HepG2 (cell line): Measurements from ENCODE around the gene TANGO2. TPM values are rescaled to one million over a fixed set of nuclear protein-coding genes. Genes with fewer than 3 reads are reported as not detected.

Source experiments
- ATAC-seq: fragments of 200-7000 bp; cut with Tn5 transposase; 3 replicates; pipeline ENCODE4 v1.9.1; 2020; ENCODE audit warnings: mild to moderate bottlenecking, moderate library complexity
- BruUV-seq: library from RNA; stranded (reverse); fragments of 400-500 nt; replicated peaks from 2 replicates; lab custom pipeline; 2021; lab: Mats Ljungman, UMichigan
- CTCF ChIA-PET: fragments of 300-600 bp; formaldehyde crosslinking; extraction: SDS; loops from one replicate; lab custom pipeline; 2021; ENCODE audit warnings: low total read pairs, inconsistent platforms, low intra/inter-chr PET ratio; lab: Yijun Ruan, JAX
- POLR2A ChIA-PET: fragments of 350-600 bp; sonication (Branson Sonifier 250); formaldehyde crosslinking; loops from one replicate; lab custom pipeline; 2020; ENCODE audit warnings: antibody characterized with exemption, inconsistent platforms; lab: Yijun Ruan, JAX
- DNase-seq: peaks from one replicate; pipeline ENCODE4 v3.0.0-alpha.2; 2015; ENCODE audit warnings: low spot score
- FAIRE-seq: peaks from 3 replicates; lab custom pipeline; 2011; peaks lifted over from hg19 to GRCh38; lab: Jason Lieb, UNC
- H2AFZ ChIP-seq: one replicate; pipeline ENCODE4 v1.6.1; 2011; ENCODE audit warnings: low read length, inconsistent platforms
- H3K27ac ChIP-seq: fragments of 300-600 bp; 3 replicates; pipeline ENCODE4 v1.8.0; 2011; ENCODE audit warnings: mixed run types, mild to moderate bottlenecking, mixed read lengths, low read length, inconsistent platforms; ENCODE audit not compliant: insufficient read depth; ENCODE audit errors: extremely low read length
- H3K27me3 ChIP-seq, 2 experiments: fragments of 200-600 bp in 1 of 2; 2 replicates in 1 of 2; 3 replicates in 1 of 2; pipeline versions ENCODE4 v1.6.0 to v1.8.0; 2011; ENCODE audit warnings: low read length in 2 of 2, mild to moderate bottlenecking in 2 of 2, moderate library complexity in 2 of 2, inconsistent platforms in 1 of 2; ENCODE audit not compliant: insufficient read depth in 2 of 2, control insufficient read depth in 1 of 2
- H3K36me3 ChIP-seq, 2 experiments: fragments of 200-600 bp in 1 of 2; replicated peaks in 1 of 2; 2 replicates in 1 of 2; 3 replicates in 1 of 2; pipeline versions ENCODE4 v1.5.1 to v1.8.0; 2011; ENCODE audit warnings: low read length in 2 of 2, inconsistent platforms in 1 of 2; ENCODE audit not compliant: insufficient read depth in 2 of 2, control insufficient read depth in 1 of 2
- H3K4me1 ChIP-seq: 2 replicates; pipeline ENCODE4 v1.5.1; 2012; ENCODE audit warnings: low read length, inconsistent platforms; ENCODE audit not compliant: insufficient read depth
- H3K4me2 ChIP-seq: 2 replicates; pipeline ENCODE4 v1.6.0; 2011; ENCODE audit warnings: low read depth, low read length, inconsistent platforms
- H3K4me3 ChIP-seq, 3 experiments: fragments of 200-600 bp in 1 of 3; sonication (generic), shearing (Covaris generic) in 1 of 3; replicated peaks in 1 of 3; 2 replicates each; pipeline ENCODE4 v1.5.1; 2011 to 2016; ENCODE audit warnings: low read length in 3 of 3, inconsistent platforms in 2 of 3, low read depth in 2 of 3, mild to moderate bottlenecking in 2 of 3, control low read depth in 1 of 3, mixed read lengths in 1 of 3; ENCODE audit not compliant: insufficient read depth in 1 of 3
- H3K79me2 ChIP-seq: one replicate; pipeline ENCODE4 v1.6.1; 2011; ENCODE audit warnings: low read length, inconsistent platforms; ENCODE audit not compliant: insufficient read depth
- H3K9ac ChIP-seq: 2 replicates; pipeline ENCODE4 v1.6.0; 2011; ENCODE audit warnings: mild to moderate bottlenecking, low read depth, low read length, inconsistent platforms; ENCODE audit not compliant: insufficient read depth
- H3K9me3 ChIP-seq: 2 replicates; pipeline ENCODE4 v1.5.1; 2012; ENCODE audit warnings: mild to moderate bottlenecking, low read length
- H4K20me1 ChIP-seq: 2 replicates; pipeline ENCODE4 v1.6.0; 2011; ENCODE audit warnings: inconsistent platforms, mild to moderate bottlenecking, low read length, moderate library complexity; ENCODE audit not compliant: insufficient read depth
- ESRRA ChIP-seq: sonication (generic); formaldehyde crosslinking; IDR thresholded peaks from 2 replicates; pipeline ENCODE4 v1.5.1; 2020; ENCODE audit warnings: mild to moderate bottlenecking, low read depth, missing genetic modification reagents
- HOXD1 ChIP-seq: sonication (generic); formaldehyde crosslinking; IDR thresholded peaks from 2 replicates; pipeline ENCODE4 v1.5.0; 2020; ENCODE audit warnings: missing genetic modification reagents
- NR2F2 ChIP-seq: IDR thresholded peaks from 2 replicates; pipeline ENCODE4 v1.6.1; 2012; ENCODE audit warnings: low read depth, inconsistent platforms, borderline replicate concordance
- PHF21A ChIP-seq: sonication (generic); formaldehyde crosslinking; IDR thresholded peaks from 2 replicates; pipeline ENCODE4 v1.5.0; 2020; ENCODE audit warnings: mild to moderate bottlenecking, missing genetic modification reagents
- ZFY ChIP-seq: sonication (generic); formaldehyde crosslinking; IDR thresholded peaks from 2 replicates; pipeline ENCODE4 v1.4.0; 2020; ENCODE audit warnings: missing genetic modification reagents
- ZNF292 ChIP-seq: sonication (generic); formaldehyde crosslinking; IDR thresholded peaks from 2 replicates; pipeline ENCODE4 v1.8.1; 2022; ENCODE audit warnings: mild to moderate bottlenecking, low read depth, missing genetic modification reagents, borderline replicate concordance
- ZNF629 ChIP-seq: sonication (generic); formaldehyde crosslinking; conservative IDR thresholded peaks from 2 replicates; pipeline ENCODE4 v1.5.0; 2020; ENCODE audit warnings: missing genetic modification reagents
- ZNF878 ChIP-seq: sonication (generic); formaldehyde crosslinking; IDR thresholded peaks from 2 replicates; pipeline ENCODE4 v1.8.1; 2023; ENCODE audit warnings: mild to moderate bottlenecking, missing genetic modification reagents, moderate library complexity
- whole genome bisulfite sequencing: methylation state at CpG from one replicate; pipeline ENCODE4 v1.1.6; 2017; ENCODE audit warnings: low lambda C conversion rate; 5-methylcytosine and 5-hydroxymethylcytosine counted together
- in situ Hi-C: cut with HindIII; loops from 2 replicates; pipeline ENCODE4 v1.10.0; 2017; ENCODE audit warnings: low pct_unique_long_range_greater_than_20kb; ENCODE audit not compliant: extremely low pct_ligation_motif_present
- intact Hi-C: fragments of 100-400 bp; cut with micrococcal nuclease; formaldehyde crosslinking; loops from one replicate; pipeline ENCODE4 v1.10.0; 2022; ENCODE audit not compliant: unreplicated experiment
- polyA plus RNA-seq, 8 experiments: library from polyadenylated mRNA; depleted of rRNA in 3 of 8; stranded (reverse) in 7 of 8; unstranded in 1 of 8; fragments of >200 nt; fragmentation: Illumina TruSeq in 4 of 8; extraction: Trizol in 4 of 8; gene quantifications; 2 replicates each; pipeline versions ENCODE4 v1.2.1 to v1.2.3, GENCODE V29; 2011 to 2016; ENCODE audit warnings: low read depth in 4 of 8, missing spikeins in 1 of 8, mixed read lengths in 1 of 8; ENCODE audit not compliant: insufficient read depth in 1 of 8
- total RNA-seq, 5 experiments: library from RNA; depleted of rRNA; stranded (reverse); fragments of >200 nt; fragmentation: Illumina TruSeq; extraction: Trizol; gene quantifications; 2 replicates each; pipeline ENCODE4 v1.2.3, GENCODE V29; 2016; ENCODE audit warnings: low read depth in 1 of 5
- TF ChIP-seq, protein P1 (sequence below): sonication (generic); formaldehyde crosslinking; IDR thresholded peaks from 2 replicates; pipeline ENCODE4 v1.5.0; 2020; ENCODE audit warnings: missing genetic modification reagents

The TANGO2 gene
- total and polyA plus RNA-seq, 2 of the 13 experiments (the other 11 are each of a cell fraction or from before 2014, with no cell fraction given), result 12.9 to 14.8 TPM

DNA sequence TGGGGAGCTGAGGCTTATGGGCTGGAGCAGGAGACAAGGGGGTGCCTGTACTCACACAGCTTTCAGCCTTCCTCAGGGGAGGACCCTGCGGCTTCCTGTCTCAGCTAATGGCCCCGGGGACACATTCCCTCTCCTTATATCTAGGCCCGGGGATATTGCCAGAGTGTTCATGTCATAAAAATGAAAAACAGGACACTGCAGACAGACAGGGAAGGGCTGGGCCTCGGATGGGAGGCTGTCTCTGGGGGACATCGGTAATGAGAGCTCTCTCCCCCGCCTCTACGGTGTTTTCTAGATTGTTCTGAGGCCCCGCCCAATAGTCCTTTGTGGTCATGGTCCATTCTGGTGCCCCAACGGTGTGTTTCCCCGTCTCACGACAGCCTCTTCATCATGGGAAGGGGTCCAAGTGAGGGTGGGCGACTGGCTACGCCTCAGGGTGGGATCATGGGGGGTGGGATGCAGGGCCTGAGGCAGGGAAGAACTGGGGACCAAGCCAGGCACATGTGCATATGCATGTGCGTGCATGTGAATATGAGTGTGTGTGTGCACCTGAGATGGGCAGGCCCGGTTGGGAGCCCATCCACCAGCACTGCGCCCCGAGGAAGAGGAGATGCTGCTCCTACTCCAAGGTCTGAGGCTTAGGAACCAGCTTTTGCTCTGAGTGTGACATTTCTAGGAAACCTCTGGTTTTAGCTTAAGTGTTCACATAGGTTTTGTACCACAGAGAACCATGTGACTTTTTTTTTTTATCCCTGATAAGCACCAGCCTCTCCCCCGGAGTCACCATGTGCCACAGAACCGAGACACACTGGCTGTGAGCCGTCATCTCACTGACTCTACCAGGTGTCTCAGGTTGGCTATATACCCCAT lies 9.6 kb upstream of the TANGO2 start:
- in situ Hi-C loops (loop anchor here (5.0 kb wide), 1 partner anchor 39 kb away; no protein-coding TSS in a partner anchor), intact Hi-C loops (loop anchor here (10.0 kb wide), 1 partner anchor 63 kb away; no protein-coding TSS in a partner anchor)
- Histone ChIP-seq H3K9me3 (no peaks in the 10 kb centered on the region), H3K27ac (peak overlapping the region; percentile 38), H3K4me2 (no peak overlapping the region), H2AFZ (no peak overlapping the region), H4K20me1 (no peaks in the 10 kb centered on the region), H3K4me1 (peaks cover 55% of the 10 kb centered on the region), H3K36me3 (no peaks in the 10 kb centered on the region; a peak in 1 of 5 replicates), H3K27me3 (no peaks in the 10 kb centered on the region; a peak in 1 of 5 replicates), H3K9ac (no peak overlapping the region), H3K4me3 (no peak overlapping the region), H3K79me2 (peaks cover 11% of the 10 kb centered on the region)
- DNase-seq, result no peak
- WGBS, result 86% methylated on average over 12 of the region's 20 CpGs
- no TSS peak for BruUV-seq
- ChIA-PET POLR2A (interaction anchor here (1.0 kb wide), 1 partner anchor 106 kb away, joined by 3 read pairs; the partner anchor contains the start of gene TRMT2A), CTCF (interaction anchor here (1.2 to 3.3 kb wide), 2 partner anchors 41 kb away, joined by 3 to 35 read pairs; no protein-coding TSS in a partner anchor)
- FAIRE-seq, result no peak
- TF ChIP-seq ZNF629 (no peak), ZNF878 (no peak), PHF21A (CRISPR knock-in tag) (no peak), HOXD1 (CRISPR knock-in tag) (no peak), ZNF292 (no peak), ZFY (CRISPR knock-in tag) (no peak), ESRRA (no peak), NR2F2 (no peak)
- TF ChIP-seq, protein P1, sequence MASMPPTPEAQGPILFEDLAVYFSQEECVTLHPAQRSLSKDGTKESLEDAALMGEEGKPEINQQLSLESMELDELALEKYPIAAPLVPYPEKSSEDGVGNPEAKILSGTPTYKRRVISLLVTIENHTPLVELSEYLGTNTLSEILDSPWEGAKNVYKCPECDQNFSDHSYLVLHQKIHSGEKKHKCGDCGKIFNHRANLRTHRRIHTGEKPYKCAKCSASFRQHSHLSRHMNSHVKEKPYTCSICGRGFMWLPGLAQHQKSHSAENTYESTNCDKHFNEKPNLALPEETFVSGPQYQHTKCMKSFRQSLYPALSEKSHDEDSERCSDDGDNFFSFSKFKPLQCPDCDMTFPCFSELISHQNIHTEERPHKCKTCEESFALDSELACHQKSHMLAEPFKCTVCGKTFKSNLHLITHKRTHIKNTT, result no peak
- ATAC-seq, result no peak
